Colonic mucosa (tissue), 4 donors: ENCODE results near the gene TRIM29. TPM values are rescaled to one million over a fixed set of nuclear protein-coding genes. Genes with fewer than 3 reads are reported as not detected.

Experiments
- DNase-seq: peaks from one replicate; pipeline ENCODE4 v3.0.0-alpha.2; 2020
- H3K27ac ChIP-seq: fragments of 200-600 bp; one replicate; pipeline ENCODE4 v1.8.0; 2021
- H3K27me3 ChIP-seq: fragments of 200-600 bp; one replicate; pipeline ENCODE4 v1.8.0; 2021
- H3K36me3 ChIP-seq: fragments of 200-600 bp; one replicate; pipeline ENCODE4 v1.8.0; 2021
- H3K4me1 ChIP-seq: fragments of 200-600 bp; one replicate; pipeline ENCODE4 v1.8.0; 2021; ENCODE audit warnings: mild to moderate bottlenecking
- H3K4me3 ChIP-seq: fragments of 200-600 bp; one replicate; pipeline ENCODE4 v1.8.0; 2021
- H3K9ac ChIP-seq, 2 donors: one replicate each; pipeline ENCODE4 v1.7.0; 2013; ENCODE audit warnings: control low read depth in 2 of 2, low read depth in 2 of 2, low read length in 2 of 2
- H3K9me3 ChIP-seq: fragments of 200-600 bp; one replicate; pipeline ENCODE4 v1.8.0; 2021
- intact Hi-C: fragments of 100-400 bp; cut with DNase I; formaldehyde crosslinking; loops from one replicate; pipeline ENCODE4 v1.14.1; 2022
- total RNA-seq, 2 donors: library from RNA; stranded (reverse); fragmentation: NEBNext Ultra II Directional in 1 of 2; extraction: Animal tissue kit (Norgen Biotek cat#: 25700) in 1 of 2; gene quantifications; one replicate each; pipeline ENCODE4 v1.2.1, GENCODE V29; 2021
- TF ChIP-seq, protein P1 (sequence below): fragments of 200-600 bp; IDR thresholded peaks from one replicate; pipeline ENCODE4 v1.8.0; 2022; ENCODE audit warnings: antibody characterized with exemption, mild to moderate bottlenecking
- donor health status: healthy.
- donor health status: DM: no; HTN: no; CAD: no.
- donor health status: DM: no; HTN: no; CAD: no.

TRIM29 gene
- total RNA-seq, 2 donors from 2014 or later = 3.4 to 4.0 TPM

DNA sequence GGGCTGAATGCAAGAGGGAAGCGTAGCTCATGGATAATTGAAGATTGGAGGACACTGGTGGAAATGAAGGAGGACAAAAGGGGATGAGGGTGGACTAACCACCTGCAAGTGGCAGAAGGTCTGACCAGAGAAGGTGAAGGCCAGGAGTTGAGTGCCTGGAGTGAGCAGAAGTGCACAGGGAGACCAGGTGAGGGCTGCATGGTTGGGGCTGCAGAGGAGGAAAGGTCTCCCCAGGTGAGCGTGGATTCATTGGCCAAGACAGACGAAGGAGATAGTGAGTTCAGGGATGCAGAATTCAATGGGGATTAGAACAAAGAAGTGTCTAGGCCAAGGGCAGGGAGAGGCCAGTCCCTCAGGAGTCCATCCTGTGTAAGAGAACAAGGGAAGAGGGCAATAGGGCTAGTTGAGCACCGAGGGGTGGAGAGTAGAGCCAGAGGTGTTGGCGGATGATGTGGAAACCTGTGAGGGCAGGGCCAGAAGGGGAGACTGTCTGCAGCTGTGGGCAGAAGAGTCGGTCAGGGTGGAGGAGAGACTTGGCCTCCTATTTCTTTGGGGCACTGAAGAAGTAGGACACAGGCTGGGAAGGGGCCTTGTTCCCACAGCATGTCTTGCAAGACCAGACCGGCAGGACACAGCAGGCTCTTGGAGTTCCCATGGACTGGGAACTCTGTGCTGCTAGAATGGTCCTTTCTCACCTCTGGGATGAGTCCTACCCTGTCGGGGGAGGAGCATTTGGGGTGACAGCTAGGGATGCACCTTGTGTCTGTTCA is 6.7 kb downstream of the TRIM29 start:
- intact Hi-C loops = no loop called here
- H3K27me3 ChIP-seq = no peaks in the 10 kb centered on the region
- H3K9me3 ChIP-seq = no peaks in the 10 kb centered on the region
- no peaks in the 10 kb centered on the region for H3K4me1 ChIP-seq
- H3K27ac ChIP-seq = no peak overlapping the region
- no peak overlapping the region for H3K4me3 ChIP-seq
- no peak overlapping the region for H3K9ac ChIP-seq
- H3K36me3 ChIP-seq = no peaks in the 10 kb centered on the region
- TF ChIP-seq, protein P1, sequence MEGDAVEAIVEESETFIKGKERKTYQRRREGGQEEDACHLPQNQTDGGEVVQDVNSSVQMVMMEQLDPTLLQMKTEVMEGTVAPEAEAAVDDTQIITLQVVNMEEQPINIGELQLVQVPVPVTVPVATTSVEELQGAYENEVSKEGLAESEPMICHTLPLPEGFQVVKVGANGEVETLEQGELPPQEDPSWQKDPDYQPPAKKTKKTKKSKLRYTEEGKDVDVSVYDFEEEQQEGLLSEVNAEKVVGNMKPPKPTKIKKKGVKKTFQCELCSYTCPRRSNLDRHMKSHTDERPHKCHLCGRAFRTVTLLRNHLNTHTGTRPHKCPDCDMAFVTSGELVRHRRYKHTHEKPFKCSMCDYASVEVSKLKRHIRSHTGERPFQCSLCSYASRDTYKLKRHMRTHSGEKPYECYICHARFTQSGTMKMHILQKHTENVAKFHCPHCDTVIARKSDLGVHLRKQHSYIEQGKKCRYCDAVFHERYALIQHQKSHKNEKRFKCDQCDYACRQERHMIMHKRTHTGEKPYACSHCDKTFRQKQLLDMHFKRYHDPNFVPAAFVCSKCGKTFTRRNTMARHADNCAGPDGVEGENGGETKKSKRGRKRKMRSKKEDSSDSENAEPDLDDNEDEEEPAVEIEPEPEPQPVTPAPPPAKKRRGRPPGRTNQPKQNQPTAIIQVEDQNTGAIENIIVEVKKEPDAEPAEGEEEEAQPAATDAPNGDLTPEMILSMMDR = no peak
- no peak for DNase-seq

DNA sequence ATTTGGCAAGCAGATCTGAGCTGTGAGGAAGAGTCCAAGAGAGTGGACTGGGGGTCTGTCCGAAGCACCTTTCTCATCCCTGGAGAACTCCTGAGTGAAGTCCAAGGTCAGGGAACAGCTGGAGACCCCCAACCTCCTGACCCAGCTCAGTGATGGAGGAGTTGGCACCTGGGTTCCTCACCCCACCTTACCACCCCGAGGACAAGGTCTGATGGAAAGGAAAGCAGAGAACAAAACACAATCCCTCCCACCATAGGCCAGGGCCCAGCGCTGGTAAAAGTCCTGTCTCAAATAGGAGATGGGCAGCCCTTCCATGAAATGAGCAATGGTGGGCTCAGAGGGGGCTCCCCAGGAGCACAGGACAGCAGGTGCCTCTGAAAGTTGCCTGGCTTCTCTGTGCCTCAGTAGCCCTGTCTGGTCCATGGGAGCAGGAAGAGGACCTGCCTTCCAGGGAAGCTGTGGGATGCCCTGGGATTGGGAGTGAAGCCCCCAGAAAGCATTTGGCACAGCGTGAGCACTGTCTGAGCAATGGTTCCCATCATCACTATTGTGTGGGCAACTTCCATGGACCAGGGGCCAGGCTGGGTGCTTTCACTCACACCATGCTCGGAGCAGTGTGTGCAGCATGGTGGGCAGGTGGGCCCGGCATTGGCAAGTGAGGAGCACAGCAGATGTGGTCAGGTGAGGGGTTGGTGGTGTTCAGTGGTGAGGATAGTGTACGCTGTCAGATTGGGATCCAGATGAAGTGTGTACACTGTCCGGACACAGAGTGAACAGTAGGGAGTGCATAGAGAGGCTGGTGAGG is 7.5 kb downstream of the TRIM29 start:
- H3K27ac ChIP-seq = no peak overlapping the region
- intact Hi-C loops = no loop called here
- no peaks in the 10 kb centered on the region for H3K36me3 ChIP-seq
- H3K27me3 ChIP-seq = no peaks in the 10 kb centered on the region
- DNase-seq = no peak
- H3K9ac ChIP-seq = no peak overlapping the region
- no peak overlapping the region for H3K4me3 ChIP-seq
- no peaks in the 10 kb centered on the region for H3K9me3 ChIP-seq
- no peaks in the 10 kb centered on the region for H3K4me1 ChIP-seq
- TF ChIP-seq, protein P1 = no peak

DNA sequence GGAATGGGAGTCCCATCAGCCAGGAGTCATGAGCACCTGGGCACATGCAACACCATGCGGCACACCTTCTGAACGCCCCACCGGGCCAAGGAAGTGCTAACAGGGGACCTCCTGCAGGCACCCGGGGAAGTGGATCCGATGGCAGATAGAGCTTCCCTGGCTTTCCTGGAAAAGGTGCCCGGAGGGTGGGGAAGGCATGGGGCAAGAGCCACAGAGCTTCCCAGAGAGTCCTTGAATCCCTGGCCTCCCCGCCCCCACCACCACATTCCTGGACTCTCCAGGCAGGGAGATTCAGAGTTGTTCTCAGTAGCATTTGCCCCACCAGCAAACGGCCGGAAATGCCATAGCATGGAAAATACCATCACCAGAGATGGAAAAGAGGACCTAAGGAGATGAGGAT is 8.3 kb downstream of the TRIM29 start:
- no peak for DNase-seq
- no peaks in the 10 kb centered on the region for H3K4me1 ChIP-seq
- intact Hi-C loops = no loop called here
- no peak overlapping the region for H3K4me3 ChIP-seq
- no peaks in the 10 kb centered on the region for H3K9me3 ChIP-seq
- peak overlapping the region in 1 of 2 donors; percentile 66 for H3K9ac ChIP-seq
- TF ChIP-seq, protein P1 = no peak
- H3K27me3 ChIP-seq = no peaks in the 10 kb centered on the region
- H3K36me3 ChIP-seq = no peaks in the 10 kb centered on the region
- H3K27ac ChIP-seq = no peak overlapping the region

DNA sequence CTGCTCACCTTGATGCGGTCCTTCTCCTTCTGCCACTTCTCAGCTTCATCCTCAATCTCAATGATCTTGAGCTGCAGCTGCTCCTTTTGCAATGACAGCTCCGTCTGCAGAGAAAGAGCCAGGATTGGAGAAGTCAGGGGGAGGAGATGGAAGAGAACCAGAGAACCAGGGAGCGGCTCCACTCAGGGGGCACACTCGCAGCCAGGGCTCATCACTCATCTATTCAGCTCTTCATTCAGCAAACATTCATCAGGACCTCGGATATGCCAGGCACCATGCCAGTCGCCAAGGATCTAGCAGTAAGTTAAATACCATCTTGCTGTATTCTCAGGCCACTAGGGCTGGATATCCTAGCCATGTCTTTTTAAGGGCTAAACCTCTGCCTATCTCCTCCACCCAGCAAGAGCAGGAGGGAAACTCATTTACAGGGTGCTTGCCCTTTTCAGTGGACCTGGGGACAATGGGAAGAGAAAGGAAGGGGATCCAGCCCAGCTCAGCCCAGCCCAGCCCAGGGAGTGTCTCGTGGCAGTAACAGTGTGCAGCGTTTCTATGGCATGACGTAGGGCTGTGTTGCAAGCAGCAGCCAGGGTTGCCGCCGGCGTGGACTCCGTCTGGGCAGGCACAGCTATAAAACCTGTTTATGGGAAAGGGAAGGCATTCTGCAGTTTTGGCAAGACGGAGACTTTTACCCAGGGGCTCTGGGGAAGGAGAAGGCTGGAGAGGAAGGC is 9.4 kb downstream of the TRIM29 start:
- intact Hi-C loops = no loop called here
- DNase-seq = peak; percentile 90
- TF ChIP-seq, protein P1 = no peak
- Histone ChIP-seq H3K27ac (peak overlapping the region; percentile 44), H3K27me3 (no peaks in the 10 kb centered on the region), H3K9ac (peak overlapping the region in 1 of 2 donors; percentile 66), H3K9me3 (no peaks in the 10 kb centered on the region), H3K4me3 (no peak overlapping the region), H3K36me3 (no peaks in the 10 kb centered on the region), H3K4me1 (no peaks in the 10 kb centered on the region)

DNA sequence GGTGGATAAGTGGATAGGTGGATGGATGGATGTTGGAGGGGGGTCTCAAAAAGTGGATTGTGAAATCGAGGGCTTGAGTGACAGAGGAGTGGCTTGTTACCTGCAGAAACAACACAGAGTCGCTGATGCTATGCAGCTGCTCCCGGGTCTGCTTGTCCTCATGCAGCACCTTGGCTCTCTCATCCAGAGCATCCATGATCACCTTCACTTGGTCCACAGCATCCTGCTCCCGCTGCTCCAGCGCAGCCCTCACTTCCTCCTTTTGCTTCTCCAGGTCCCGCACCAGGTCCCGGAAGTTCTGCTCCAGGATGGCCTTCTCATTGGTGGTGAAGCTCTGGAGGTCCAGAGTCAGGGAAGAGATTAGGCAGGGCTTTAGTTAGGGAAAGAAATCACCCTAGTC is 10.7 kb downstream of the TRIM29 start:
- no peaks in the 10 kb centered on the region for H3K4me1 ChIP-seq
- TF ChIP-seq, protein P1 = no peak
- no peaks in the 10 kb centered on the region for H3K9me3 ChIP-seq
- no peak overlapping the region for H3K4me3 ChIP-seq
- no peaks in the 10 kb centered on the region for H3K36me3 ChIP-seq
- intact Hi-C loops = no loop called here
- no peak for DNase-seq
- H3K27me3 ChIP-seq = no peaks in the 10 kb centered on the region
- no peak overlapping the region for H3K9ac ChIP-seq
- no peak overlapping the region for H3K27ac ChIP-seq
